Measurements from ENCODE around the gene AOPEP.
"Not testable (repeated sequence)": the region's sequence is repeated elsewhere in the genome, so short reads cannot be mapped to it uniquely, and the experiment has no call there.

Gene AOPEP

GRCh38 chr9:95018099-95018936 lies 291.8 kb downstream of the AOPEP start:
- no peak for DNase-seq (ENCODE audit: low read depth)

GRCh38 chr9:95020644-95021043 lies 294.1 kb downstream of the AOPEP start:
- not testable (repeated sequence) for DNase-seq (ENCODE audit: low read depth)

- DNase-seq (ENCODE audit: low read depth), result no peak
Measured at GRCh38 chr9:95021166-95021886, 294.8 kb downstream of the AOPEP start.

- no peak for DNase-seq (ENCODE audit: low read depth)
Measured at GRCh38 chr9:95022657-95023056, 296.2 kb downstream of the AOPEP start.

GRCh38 chr9:95023217-95024003 lies 296.9 kb downstream of the AOPEP start:
- DNase-seq (ENCODE audit: low read depth), result no peak

GRCh38 chr9:95024097-95024671 lies 297.7 kb downstream of the AOPEP start:
- DNase-seq (ENCODE audit: low read depth), result no peak

GRCh38 chr9:95025213-95026147 lies 299.0 kb downstream of the AOPEP start:
- no peak for DNase-seq (ENCODE audit: low read depth)

GRCh38 chr9:95026148-95026524 lies 299.6 kb downstream of the AOPEP start:
- no peak for DNase-seq (ENCODE audit: low read depth)

- no peak for DNase-seq (ENCODE audit: low read depth)
Measured at GRCh38 chr9:95027914-95028852, 301.7 kb downstream of the AOPEP start.

GRCh38 chr9:95028853-95029219 lies 302.3 kb downstream of the AOPEP start:
- no peak for DNase-seq (ENCODE audit: low read depth)

GRCh38 chr9:95029288-95029687 lies 302.8 kb downstream of the AOPEP start:
- DNase-seq (ENCODE audit: low read depth), result no peak

- DNase-seq (ENCODE audit: low read depth), result no peak
Measured at GRCh38 chr9:95029720-95030119, 303.2 kb downstream of the AOPEP start.

GRCh38 chr9:95030344-95030743 lies 303.8 kb downstream of the AOPEP start:
- DNase-seq (ENCODE audit: low read depth), result no peak

GRCh38 chr9:95030920-95031642 lies 304.6 kb downstream of the AOPEP start:
- DNase-seq (ENCODE audit: low read depth), result no peak

GRCh38 chr9:95031711-95032461 lies 305.4 kb downstream of the AOPEP start:
- DNase-seq (ENCODE audit: low read depth), result no peak

- DNase-seq (ENCODE audit: low read depth), result no peak
Measured at GRCh38 chr9:95032580-95033341, 306.3 kb downstream of the AOPEP start.

GRCh38 chr9:95035846-95036245 lies 309.3 kb downstream of the AOPEP start:
- no peak for DNase-seq (ENCODE audit: low read depth)

GRCh38 chr9:95036676-95037075 lies 310.2 kb downstream of the AOPEP start:
- DNase-seq (ENCODE audit: low read depth), result no peak

Measured in stimulated activated CD8-positive, alpha-beta memory T cell treated with anti-CD3 and anti-CD28 coated beads, Interleukin-15, amount 100 ng/mL, for 24 hours (primary cell).